Measurements from ENCODE around the gene STK35. TPM values are rescaled to one million over a fixed set of nuclear protein-coding genes. Genes with fewer than 3 reads are reported as not detected.

Gene STK35
- total and polyA plus RNA-seq, 2 of the 13 experiments (the other 11 are each of a cell fraction or from before 2014, with no cell fraction given) = 27.4 to 29.8 TPM

DNA sequence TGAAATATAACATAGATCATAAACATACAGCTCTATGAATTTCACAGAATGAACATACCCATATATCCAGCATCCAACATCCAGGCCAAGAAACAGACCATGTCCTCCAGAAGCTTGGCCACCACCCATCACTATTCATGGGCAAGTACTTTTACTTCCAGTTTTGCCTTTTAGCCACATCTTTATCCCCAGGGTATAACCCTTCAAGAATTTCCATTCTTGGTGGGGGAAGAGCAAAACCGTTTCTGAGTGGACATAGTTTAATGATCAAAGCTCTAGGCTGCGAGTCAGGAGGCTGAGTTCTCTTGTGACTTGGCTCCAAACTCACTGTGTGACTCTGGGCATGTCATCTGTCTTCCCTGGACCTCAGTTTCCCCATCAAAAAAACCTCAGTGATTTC lies 78.3 kb downstream of the STK35 start:
- BruUV-seq (replicated peaks) = no TSS peak
- DNase-seq (ENCODE audit: low spot score) (no peak), FAIRE-seq (no peak), ATAC-seq (no peak)
- no peaks in the 10 kb centered on the region for H3K36me3 ChIP-seq (replicated peaks in 1 of 2; ENCODE audit: control insufficient read depth in 1 of 2, insufficient read depth in 2 of 2, low read length in 2 of 2)
- no peaks in the 10 kb centered on the region for H3K4me1 ChIP-seq (ENCODE audit: insufficient read depth, low read length)
- no peaks in the 10 kb centered on the region for H3K79me2 ChIP-seq (ENCODE audit: insufficient read depth, low read length)
- TF ChIP-seq CHCHD3 (CRISPR knock-in tag; IDR thresholded peaks at IDR 0.05) (no peak), FOXP1 (IDR thresholded peaks at IDR 0.05) (no peak), FOXP1 (CRISPR knock-in tag; IDR thresholded peaks at IDR 0.05) (no peak), MTA1 (CRISPR knock-in tag; IDR thresholded peaks at IDR 0.05; ENCODE audit: borderline replicate concordance) (no peak), ZNF33B (CRISPR knock-in tag; IDR thresholded peaks at IDR 0.05) (no peak), NFE2L1 (CRISPR knock-in tag; IDR thresholded peaks at IDR 0.05; ENCODE audit: borderline replicate concordance) (no peak)
- TF ChIP-seq, protein P1, sequence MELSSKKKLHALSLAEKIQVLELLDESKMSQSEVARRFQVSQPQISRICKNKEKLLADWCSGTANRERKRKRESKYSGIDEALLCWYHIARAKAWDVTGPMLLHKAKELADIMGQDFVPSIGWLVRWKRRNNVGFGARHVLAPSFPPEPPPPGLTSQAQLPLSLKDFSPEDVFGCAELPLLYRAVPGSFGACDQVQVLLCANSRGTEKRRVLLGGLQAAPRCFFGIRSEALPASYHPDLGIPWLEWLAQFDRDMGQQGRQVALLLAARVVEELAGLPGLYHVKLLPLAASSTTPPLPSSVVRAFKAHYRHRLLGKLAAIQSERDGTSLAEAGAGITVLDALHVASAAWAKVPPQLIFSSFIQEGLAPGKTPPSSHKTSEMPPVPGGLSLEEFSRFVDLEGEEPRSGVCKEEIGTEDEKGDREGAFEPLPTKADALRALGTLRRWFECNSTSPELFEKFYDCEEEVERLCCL (CRISPR knock-in tag; IDR thresholded peaks at IDR 0.05; ENCODE audit: borderline replicate concordance) = no peak
- TF ChIP-seq, protein P2, sequence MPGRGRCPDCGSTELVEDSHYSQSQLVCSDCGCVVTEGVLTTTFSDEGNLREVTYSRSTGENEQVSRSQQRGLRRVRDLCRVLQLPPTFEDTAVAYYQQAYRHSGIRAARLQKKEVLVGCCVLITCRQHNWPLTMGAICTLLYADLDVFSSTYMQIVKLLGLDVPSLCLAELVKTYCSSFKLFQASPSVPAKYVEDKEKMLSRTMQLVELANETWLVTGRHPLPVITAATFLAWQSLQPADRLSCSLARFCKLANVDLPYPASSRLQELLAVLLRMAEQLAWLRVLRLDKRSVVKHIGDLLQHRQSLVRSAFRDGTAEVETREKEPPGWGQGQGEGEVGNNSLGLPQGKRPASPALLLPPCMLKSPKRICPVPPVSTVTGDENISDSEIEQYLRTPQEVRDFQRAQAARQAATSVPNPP (CRISPR knock-in tag; IDR thresholded peaks at IDR 0.05) = no peak
- no peak overlapping the region for H3K27ac ChIP-seq (ENCODE audit: extremely low read length, insufficient read depth, low read length)
- H3K4me2 ChIP-seq (ENCODE audit: low read depth, low read length) = no peak overlapping the region
- ChIA-PET POLR2A (no interaction called here), CTCF (ENCODE audit: low intra/inter-chr PET ratio, low total read pairs) (no interaction called here)
- peaks cover 8 to 44% of the 10 kb centered on the region in 2 experiments; a peak in 4 of 5 replicates for H3K27me3 ChIP-seq (ENCODE audit: control insufficient read depth in 1 of 2, insufficient read depth in 2 of 2, low read length in 2 of 2)
- H3K9me3 ChIP-seq (ENCODE audit: low read length) = no peaks in the 10 kb centered on the region
- WGBS (ENCODE audit: low lambda C conversion rate) = 0% methylated on average over 2 of the region's 2 CpGs
- no peak overlapping the region for H3K4me3 ChIP-seq (replicated peaks in 1 of 3; ENCODE audit: insufficient read depth in 1 of 3, low read depth in 2 of 3, low read length in 3 of 3)
- in situ Hi-C loops (cut with HindIII; ENCODE audit: extremely low pct_ligation_motif_present, low pct_unique_long_range_greater_than_20kb) = loop anchor here (10.0 kb wide), 1 partner anchor 415 kb away; no protein-coding TSS in a partner anchor
- H3K9ac ChIP-seq (ENCODE audit: insufficient read depth, low read depth, low read length) = no peak overlapping the region
- no peak overlapping the region for H2AFZ ChIP-seq (ENCODE audit: low read length)
- H4K20me1 ChIP-seq (ENCODE audit: insufficient read depth, low read length) = no peaks in the 10 kb centered on the region
- intact Hi-C loops (cut with micrococcal nuclease; ENCODE audit: unreplicated experiment) = no loop called here

Measured in HepG2 (cell line).